SU-DHL-6 (cell line): ENCODE data around the gene HMHB1.

ENCODE experiments used
- H2AFZ ChIP-seq: fragments of 200-600 bp; sonication (generic); 2 replicates; pipeline ENCODE4 v1.6.1; 2014; ENCODE audit warnings: low read depth, mild to moderate bottlenecking, moderate library complexity, mixed read lengths, antibody characterized with exemption, low read length; ENCODE audit not compliant: severe bottlenecking
- H3F3A ChIP-seq: fragments of 200-600 bp; shearing (Covaris generic); 2 replicates; pipeline ENCODE4 v1.6.0; 2016; ENCODE audit warnings: antibody characterized with exemption, mild to moderate bottlenecking; ENCODE audit not compliant: insufficient read depth
- H3K27ac ChIP-seq: fragments of 200-600 bp; sonication (generic); 2 replicates; pipeline ENCODE4 v1.5.1; 2016; ENCODE audit warnings: low read depth, mild to moderate bottlenecking, low read length, moderate library complexity, mixed read lengths
- H3K27me3 ChIP-seq: fragments of 200-600 bp; sonication (generic), shearing (Covaris generic); 2 replicates; pipeline ENCODE4 v1.6.0; 2014; ENCODE audit warnings: mild to moderate bottlenecking, low read length
- H3K36me3 ChIP-seq: fragments of 200-600 bp; sonication (generic); 2 replicates; pipeline ENCODE4 v1.6.1; 2014; ENCODE audit warnings: mild to moderate bottlenecking, low read length, mixed read lengths
- H3K4me2 ChIP-seq: fragments of 300-600, 200-600 bp; shearing (Covaris generic), sonication (generic); 2 replicates; pipeline ENCODE4 v1.6.0; 2014; ENCODE audit warnings: low read length, low read depth, mild to moderate bottlenecking; ENCODE audit not compliant: poor library complexity, severe bottlenecking
- H3K4me3 ChIP-seq: fragments of 200-600 bp; sonication (generic); 2 replicates; pipeline ENCODE4 v1.5.1; 2014; ENCODE audit warnings: antibody characterized with exemption, low read length, mild to moderate bottlenecking, mixed read lengths; ENCODE audit not compliant: insufficient read depth, poor library complexity, severe bottlenecking
- H3K79me2 ChIP-seq: fragments of 200-600 bp; sonication (generic); 2 replicates; pipeline ENCODE4 v1.6.1; 2014; ENCODE audit warnings: mild to moderate bottlenecking, low read length, moderate library complexity; ENCODE audit not compliant: insufficient read depth
- H3K9ac ChIP-seq: fragments of 200-600 bp; sonication (generic); 2 replicates; pipeline ENCODE4 v1.7.0; 2014; ENCODE audit warnings: mild to moderate bottlenecking, low read length
- H3K9me2 ChIP-seq: fragments of 200-600 bp; sonication (generic); replicated peaks from 2 replicates; pipeline ENCODE4 v1.6.1; 2014; ENCODE audit warnings: low read length; ENCODE audit not compliant: insufficient read depth
- H3K9me3 ChIP-seq: fragments of 200-600 bp; sonication (generic); 2 replicates; pipeline ENCODE4 v1.6.1; 2014; ENCODE audit warnings: low read length, mixed read lengths; ENCODE audit not compliant: insufficient read depth
- H4K20me1 ChIP-seq: fragments of 200-600 bp; sonication (generic); 2 replicates; pipeline ENCODE4 v1.6.1; 2014; ENCODE audit warnings: low read depth, mild to moderate bottlenecking, antibody characterized with exemption, low read length, moderate library complexity, mixed read lengths
- EZH2phosphoT487 ChIP-seq: fragments of 200-600 bp; sonication (generic), shearing (Covaris generic); conservative IDR thresholded peaks from 2 replicates; pipeline ENCODE4 v1.6.1; 2018; ENCODE audit warnings: mild to moderate bottlenecking, antibody characterized with exemption, low read length, moderate library complexity, mixed read lengths
- TF ChIP-seq, protein P1 (sequence below): fragments of 200-600 bp; sonication (generic); IDR thresholded peaks from one replicate; pipeline ENCODE4 v1.5.1; 2017; ENCODE audit warnings: antibody characterized with exemption, mild to moderate bottlenecking, low read length, moderate library complexity; ENCODE audit not compliant: insufficient read depth, poor library complexity, severe bottlenecking

Gene HMHB1

DNA sequence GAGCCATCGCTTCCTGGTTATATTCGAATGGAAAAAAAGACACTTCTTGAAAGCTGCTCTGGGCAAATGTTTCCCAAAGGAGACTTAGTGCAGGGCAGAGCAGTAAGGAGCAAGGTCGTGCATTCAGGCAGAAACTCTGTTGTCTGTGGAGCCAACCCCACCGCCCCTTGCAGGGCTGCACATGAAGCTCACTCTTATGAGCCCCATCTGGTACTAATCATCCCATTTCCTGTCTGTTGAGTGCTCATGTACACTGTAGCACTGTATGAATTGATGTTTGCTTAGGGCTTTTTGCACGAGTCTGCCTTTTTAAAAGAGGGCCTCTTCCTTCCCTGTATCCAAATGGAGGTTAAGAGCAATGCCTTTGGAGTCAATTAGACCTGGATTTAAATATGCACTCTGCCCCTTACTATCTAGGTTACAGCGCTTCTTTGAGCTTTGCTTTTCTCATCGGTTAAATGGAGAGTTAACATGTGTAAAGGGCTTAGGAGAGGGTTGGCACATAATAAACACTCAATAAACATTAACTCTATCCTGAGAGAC is 25.4 kb downstream of the HMHB1 start:
- H3K4me2 ChIP-seq, result no peak overlapping the region
- no peak overlapping the region for H3K9ac ChIP-seq
- H3K9me2 ChIP-seq, result no peaks in the 10 kb centered on the region
- H2AFZ ChIP-seq, result no peak overlapping the region
- no peaks in the 10 kb centered on the region for H3K79me2 ChIP-seq
- no peak overlapping the region for H3K27ac ChIP-seq
- H4K20me1 ChIP-seq, result no peaks in the 10 kb centered on the region
- no peaks in the 10 kb centered on the region for H3K9me3 ChIP-seq
- no peaks in the 10 kb centered on the region for H3K27me3 ChIP-seq
- H3F3A ChIP-seq, result no peaks in the 10 kb centered on the region
- no peak for TF ChIP-seq EZH2phosphoT487
- H3K4me3 ChIP-seq, result no peak overlapping the region
- no peaks in the 10 kb centered on the region for H3K36me3 ChIP-seq

GRCh38 chr5:143841446-143841845 is 29.5 kb downstream of the HMHB1 start:
- Histone ChIP-seq H4K20me1 (no peaks in the 10 kb centered on the region), H3K79me2 (no peaks in the 10 kb centered on the region), H3K27ac (no peak overlapping the region), H3K9ac (no peak overlapping the region), H2AFZ (no peak overlapping the region), H3F3A (no peaks in the 10 kb centered on the region), H3K4me3 (no peak overlapping the region), H3K4me2 (no peak overlapping the region), H3K9me2 (no peaks in the 10 kb centered on the region), H3K9me3 (no peaks in the 10 kb centered on the region), H3K27me3 (no peaks in the 10 kb centered on the region), H3K36me3 (no peaks in the 10 kb centered on the region)
- TF ChIP-seq, protein P1, sequence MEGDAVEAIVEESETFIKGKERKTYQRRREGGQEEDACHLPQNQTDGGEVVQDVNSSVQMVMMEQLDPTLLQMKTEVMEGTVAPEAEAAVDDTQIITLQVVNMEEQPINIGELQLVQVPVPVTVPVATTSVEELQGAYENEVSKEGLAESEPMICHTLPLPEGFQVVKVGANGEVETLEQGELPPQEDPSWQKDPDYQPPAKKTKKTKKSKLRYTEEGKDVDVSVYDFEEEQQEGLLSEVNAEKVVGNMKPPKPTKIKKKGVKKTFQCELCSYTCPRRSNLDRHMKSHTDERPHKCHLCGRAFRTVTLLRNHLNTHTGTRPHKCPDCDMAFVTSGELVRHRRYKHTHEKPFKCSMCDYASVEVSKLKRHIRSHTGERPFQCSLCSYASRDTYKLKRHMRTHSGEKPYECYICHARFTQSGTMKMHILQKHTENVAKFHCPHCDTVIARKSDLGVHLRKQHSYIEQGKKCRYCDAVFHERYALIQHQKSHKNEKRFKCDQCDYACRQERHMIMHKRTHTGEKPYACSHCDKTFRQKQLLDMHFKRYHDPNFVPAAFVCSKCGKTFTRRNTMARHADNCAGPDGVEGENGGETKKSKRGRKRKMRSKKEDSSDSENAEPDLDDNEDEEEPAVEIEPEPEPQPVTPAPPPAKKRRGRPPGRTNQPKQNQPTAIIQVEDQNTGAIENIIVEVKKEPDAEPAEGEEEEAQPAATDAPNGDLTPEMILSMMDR, result no peak
- no peak for TF ChIP-seq EZH2phosphoT487

DNA sequence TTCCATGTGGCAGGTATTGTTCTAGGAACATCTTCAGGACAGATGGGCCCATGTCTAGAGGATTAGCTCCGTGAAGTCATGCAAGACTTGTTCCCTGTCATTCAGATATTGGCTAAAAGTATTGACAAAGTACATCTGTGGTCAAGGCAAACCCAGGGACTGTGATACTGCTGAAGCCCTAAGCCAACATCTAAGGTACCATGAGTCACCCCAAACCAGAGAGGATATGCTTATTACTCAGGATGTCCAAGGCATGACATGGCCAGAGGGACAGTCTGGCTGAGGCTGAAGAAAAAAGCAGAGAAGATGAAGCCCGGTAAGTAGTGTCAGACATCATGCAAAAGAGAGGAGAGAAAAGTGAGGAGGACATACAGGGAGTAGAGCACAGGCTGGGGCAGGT is 31.0 kb downstream of the HMHB1 start:
- Histone ChIP-seq H3K27ac (no peak overlapping the region), H4K20me1 (no peaks in the 10 kb centered on the region), H3F3A (no peaks in the 10 kb centered on the region), H3K4me3 (no peak overlapping the region), H3K79me2 (no peaks in the 10 kb centered on the region), H2AFZ (no peak overlapping the region), H3K27me3 (no peaks in the 10 kb centered on the region), H3K4me2 (no peak overlapping the region), H3K9me2 (no peaks in the 10 kb centered on the region), H3K36me3 (no peaks in the 10 kb centered on the region), H3K9me3 (no peaks in the 10 kb centered on the region), H3K9ac (no peak overlapping the region)
- TF ChIP-seq EZH2phosphoT487, result no peak
- TF ChIP-seq, protein P1, result no peak

- H3K4me3 ChIP-seq, result no peak overlapping the region
- TF ChIP-seq EZH2phosphoT487, result no peak
- TF ChIP-seq, protein P1, result no peak
- no peak overlapping the region for H3K9ac ChIP-seq
- no peaks in the 10 kb centered on the region for H4K20me1 ChIP-seq
- H3K4me2 ChIP-seq, result no peak overlapping the region
- no peaks in the 10 kb centered on the region for H3K36me3 ChIP-seq
- no peak overlapping the region for H3K27ac ChIP-seq
- H3F3A ChIP-seq, result no peaks in the 10 kb centered on the region
- H3K9me3 ChIP-seq, result no peaks in the 10 kb centered on the region
- H2AFZ ChIP-seq, result no peak overlapping the region
- H3K79me2 ChIP-seq, result no peaks in the 10 kb centered on the region
- H3K27me3 ChIP-seq, result no peaks in the 10 kb centered on the region
- no peaks in the 10 kb centered on the region for H3K9me2 ChIP-seq
These were observed 31.5 kb downstream of the HMHB1 start for GRCh38 chr5:143843461-143843860.
